GM19397 (cell line): ENCODE measurements around the gene ZFYVE28.

Experiments used
- ATAC-seq: cut with Tn5 transposase; IDR thresholded peaks from one replicate; pipeline ENCODE4 v1.9.1; 2021; ENCODE audit warnings: mild to moderate bottlenecking, moderate library complexity; ENCODE audit not compliant: unreplicated experiment

Gene ZFYVE28

DNA sequence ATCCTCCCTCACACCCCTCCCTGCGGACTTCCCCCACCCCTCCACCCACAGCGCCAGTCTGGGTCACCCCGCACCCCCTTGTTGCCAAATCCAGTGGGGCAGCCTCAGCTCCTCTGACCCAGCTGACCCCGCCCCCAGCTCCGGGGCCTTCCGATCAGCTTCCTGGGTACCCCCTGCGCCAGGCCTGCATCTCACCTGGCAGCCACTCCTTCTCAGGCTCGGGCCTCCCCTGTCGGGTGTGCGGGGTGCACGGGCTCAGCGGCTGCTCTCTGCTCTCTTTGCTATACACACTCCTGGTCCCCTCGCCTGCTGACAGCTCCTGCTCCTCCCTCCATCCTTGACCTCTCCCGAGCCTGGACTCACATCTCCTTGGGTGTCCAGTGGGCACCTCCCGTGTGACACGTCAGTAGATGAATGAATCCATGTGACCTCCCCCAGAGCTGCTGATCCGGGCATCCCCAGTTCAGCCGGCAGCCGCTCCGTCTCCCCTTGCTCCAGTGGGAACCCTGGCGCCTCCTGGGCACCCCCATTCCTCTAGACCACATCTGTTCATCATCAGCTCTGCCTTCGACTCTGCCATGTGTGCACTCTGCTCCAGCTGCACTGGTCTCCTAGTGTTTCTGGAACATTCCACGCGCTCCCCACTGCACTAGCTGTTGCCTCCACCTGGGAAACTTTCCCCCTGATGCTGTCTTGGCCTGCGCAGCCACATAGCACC lies 10.2 kb upstream of the ZFYVE28 start:
- no peak for ATAC-seq

DNA sequence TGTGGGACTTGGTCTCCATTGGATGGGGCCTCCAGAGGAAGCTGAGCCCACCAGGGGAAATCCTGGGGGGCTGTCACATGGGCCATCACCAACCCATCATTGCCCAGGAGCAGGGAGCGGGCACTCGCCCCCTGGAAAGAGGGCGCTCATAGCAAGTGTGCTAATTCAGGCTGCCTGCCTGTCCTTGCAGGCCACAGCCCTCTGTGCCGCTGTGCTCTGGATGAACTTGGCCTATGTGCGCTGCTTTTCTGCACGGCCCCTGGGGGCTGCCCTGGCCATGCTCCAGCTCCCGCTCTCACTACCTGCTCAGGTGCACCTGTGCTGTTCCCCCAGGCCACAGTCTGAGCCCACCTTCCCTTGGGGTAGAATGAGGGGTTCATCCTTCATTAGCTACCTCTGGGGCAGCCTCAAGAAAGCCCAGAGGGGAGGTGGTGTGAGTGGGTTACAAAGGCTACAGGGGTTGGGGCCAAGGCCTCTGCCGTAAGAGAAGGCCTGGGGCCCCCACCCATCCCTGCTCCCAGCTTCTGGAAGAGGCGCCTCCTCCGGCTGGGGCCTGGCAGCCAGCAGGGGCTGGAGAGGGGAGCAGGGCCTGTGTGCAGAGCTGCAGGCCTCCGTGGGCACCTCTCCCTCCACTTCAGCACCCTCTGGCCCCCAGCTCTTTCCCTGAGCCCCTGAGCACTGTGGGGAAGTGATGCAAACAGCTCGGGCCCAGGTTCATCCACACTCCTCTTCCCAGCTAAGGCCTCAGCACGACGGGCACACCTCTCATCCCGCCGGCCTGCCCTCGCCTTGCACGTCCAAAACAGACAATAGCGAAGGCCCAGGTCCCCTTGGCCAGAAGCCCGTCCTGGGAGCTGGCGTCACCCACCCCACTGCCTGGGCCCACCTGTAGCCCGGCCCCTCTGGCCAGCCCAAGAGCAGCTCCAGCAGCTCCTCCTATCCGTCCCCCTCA lies 9.2 kb upstream of the ZFYVE28 start:
- no peak for ATAC-seq

DNA sequence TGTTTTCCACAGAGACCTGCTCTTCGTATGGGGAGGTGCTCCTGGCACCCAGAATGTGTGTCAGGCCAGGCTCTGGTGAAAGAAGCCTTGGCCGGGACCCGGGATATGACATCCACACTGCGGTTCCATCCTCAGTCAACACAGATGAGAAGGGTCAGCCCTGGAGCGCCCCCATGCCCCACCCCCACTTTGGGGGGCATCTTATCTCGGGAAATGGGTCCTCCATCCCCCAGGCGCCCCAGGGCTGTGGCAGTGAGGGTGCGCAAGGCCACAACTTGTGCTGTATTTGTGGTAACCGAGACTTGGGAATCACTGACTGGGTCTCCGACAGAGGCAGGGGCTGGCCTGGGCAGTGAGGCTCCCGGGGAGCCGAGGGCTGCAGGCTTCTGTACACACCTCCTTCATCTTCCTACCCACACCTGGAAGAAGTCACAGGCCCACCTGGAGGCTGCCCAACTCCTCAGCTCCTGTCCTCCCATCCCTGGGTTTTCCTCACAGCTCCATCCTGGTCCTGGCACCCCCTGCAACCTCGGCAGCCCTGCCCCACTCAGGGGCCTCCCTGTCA lies 8.3 kb upstream of the ZFYVE28 start:
- no peak for ATAC-seq

DNA sequence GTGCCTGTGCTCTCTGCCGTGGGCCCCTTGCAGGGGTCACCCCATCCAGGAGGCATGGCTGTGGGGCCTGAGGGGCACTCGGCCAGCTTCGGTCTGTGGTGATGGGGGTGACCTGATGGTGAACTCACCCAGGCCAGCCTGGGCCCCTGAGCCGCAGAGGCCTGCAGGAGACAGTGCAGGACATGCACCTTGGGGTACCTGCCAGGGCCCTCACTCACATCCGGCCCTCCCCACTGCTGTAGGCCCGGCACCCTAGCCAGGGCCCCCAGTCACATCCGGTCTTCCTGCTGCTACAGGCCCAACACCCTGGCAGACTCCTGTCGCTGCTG lies 7.6 kb upstream of the ZFYVE28 start:
- ATAC-seq = no peak

DNA sequence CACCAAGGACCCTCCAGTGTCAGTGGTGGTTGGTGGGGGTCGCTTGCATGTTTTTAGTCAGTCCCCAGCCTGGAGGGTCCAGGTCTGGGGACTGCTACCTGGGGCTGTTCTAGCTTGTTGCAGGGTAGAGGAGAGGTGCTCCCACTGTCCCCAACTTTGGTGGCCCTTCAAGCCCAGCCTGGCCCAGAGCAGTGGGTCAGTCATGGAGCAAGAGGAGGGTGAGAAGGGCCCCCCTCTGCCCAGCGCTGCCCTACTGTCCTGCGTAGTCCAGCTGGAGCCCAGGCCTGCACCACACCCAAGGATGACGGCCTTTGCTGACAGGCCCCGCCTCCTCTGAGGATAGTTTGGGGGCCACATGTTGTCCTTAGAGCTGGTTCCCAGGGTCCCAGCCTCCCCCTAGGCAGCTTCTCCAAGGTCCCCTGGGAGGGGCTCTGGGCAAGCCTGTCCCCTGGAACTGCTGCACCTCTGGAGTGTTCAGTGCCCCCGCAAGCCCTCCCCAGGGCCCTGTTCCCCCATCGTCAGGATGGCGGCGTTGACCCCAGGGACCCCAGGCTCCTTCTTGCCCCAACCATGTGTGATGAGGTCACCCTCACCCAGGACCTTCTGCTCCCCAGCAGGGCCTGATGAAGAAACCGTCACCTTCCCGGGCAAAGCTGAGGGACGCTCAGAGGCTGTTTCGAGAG lies 7.1 kb upstream of the ZFYVE28 start:
- no peak for ATAC-seq

DNA sequence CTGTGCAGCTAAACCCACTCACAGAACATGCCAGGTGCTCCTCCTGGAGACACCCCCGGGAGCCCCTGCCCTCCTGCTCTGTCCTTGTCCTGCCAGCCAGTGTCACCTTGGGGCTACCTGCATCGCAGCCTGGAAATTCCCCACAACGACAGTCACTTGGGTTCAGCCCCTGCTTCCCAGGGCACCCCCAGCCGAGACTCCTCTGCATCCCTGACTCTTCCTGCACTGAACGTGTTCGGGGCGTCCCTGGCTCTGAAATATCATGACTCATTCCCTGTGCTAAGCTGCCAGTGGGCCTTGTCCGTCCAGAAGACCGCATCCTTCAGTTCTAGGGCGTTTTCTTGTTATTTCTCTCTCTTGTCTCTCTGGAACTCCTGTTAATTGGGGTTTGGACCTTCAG lies 6.1 kb upstream of the ZFYVE28 start:
- no peak for ATAC-seq

DNA sequence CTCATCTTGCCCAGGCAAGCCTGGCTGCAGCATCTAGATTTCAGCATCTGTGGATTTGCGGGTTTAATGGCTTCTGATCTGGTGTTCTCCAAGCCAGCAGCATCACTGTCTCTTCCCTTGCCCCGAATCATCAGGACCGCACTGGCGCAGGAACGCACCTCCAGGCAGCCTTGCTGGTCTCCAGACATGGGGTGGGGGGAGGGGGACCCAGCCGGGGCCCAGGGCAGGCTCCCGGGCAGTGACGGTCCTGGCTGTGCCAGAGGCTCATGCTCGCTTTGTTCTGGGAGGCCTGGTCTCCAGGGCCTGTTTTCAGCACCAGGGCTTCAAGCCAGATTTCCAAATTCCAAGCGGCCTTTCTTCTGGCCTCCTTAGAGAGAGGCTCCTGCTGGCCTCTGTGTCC lies 5.2 kb upstream of the ZFYVE28 start:
- no peak for ATAC-seq

DNA sequence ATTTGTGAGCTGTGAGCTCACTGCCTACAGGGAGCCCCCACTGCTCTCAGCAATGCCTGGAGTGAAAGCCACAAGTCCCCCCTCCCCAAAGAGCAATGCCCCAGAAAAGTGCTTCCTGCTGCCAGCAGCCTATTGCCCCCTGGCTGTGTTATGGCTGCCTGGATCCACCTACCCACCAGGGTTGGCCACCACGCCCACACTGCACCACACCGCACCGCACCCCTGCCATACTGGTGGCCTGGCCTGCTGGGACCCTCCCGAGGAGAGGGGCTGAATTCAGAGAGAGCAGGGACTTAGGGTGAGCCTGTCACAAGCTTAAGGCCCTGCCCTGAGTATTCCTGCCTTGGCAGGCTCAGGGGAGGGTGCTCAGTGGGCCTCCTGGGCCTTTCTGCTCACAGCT lies 4.6 kb upstream of the ZFYVE28 start:
- no peak for ATAC-seq

DNA sequence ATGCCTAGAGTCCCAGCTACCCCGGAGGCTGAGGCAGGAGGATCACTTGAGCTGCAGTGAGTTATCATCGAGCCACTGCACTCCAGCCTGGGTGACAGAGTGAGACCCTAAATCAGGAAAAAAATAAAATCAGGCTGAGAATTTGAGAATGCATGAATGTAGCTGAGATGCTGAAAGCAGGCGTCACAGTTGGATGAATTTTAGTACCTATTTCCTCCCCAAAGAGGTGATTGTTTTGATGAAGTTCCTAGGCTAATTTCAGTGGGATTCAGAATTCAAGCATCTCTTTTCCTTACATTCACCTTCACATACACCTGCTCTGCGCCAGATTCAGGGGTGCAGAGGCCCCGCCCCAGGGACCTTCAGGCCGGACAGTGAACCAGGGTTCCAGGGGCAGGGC lies 3.5 kb upstream of the ZFYVE28 start:
- no peak for ATAC-seq

DNA sequence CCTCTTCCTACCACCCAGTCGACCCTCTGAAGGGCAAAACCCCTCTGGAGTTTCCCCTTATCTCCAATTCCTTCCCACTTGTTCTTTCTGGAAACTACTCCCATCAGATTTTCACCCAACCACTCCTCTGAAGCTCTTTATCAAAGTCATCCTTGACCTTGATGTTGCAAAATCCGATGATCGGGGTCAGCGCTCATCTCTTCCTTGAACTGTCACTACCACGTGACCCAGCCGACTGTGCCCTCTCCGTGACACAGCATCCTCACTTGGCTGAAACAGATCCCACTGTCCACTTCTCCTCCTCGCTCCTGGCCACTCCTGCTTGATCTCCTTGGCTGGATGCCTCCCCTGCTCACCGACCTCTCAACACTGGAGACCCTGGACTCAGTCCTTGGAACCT lies 1.4 kb upstream of the ZFYVE28 start:
- ATAC-seq = no peak

DNA sequence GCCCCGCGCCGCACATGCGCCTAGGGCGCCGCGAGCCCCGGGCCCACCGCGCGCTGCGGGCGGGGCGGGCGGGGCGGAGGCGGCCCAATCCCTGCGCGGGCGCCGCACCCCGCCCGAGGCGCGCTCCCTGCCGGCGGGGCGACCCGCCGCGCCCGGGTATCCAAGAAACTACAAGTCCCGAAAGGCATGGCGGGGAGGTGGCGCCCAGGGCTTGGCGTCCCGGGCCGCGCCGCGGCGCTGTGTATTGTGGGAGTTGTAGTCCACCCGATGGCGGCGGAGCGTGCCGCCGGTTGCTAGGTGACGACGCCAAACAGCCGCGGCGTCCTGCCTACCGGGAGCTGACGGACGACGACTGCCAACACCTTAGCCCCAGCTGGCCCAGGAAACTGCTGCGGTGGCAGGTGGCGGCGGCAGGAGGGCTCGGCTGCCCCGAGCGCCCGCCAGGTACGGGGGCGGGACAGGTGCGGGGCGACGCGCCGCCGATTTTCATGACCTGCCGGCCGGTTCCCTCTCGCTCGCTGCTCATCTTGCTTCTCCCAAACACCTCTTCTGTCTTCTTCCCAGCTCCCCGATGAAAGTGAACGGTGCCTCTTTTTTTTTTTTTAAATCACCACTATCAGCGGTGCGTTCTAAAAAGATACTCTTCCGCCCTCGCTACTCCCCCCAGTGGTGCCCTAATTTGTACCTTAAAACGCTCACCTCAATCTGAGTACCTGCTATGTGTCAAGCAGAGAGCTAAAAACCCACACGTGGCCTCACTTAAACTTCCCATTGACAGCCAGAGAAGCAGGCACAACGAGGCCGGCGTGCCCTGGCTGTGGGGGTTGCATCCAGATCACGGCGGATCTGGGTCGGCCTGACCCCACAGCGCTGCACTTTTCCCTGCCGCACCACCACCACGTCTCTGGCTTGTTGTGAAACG lies 466 bp upstream of the ZFYVE28 start, which contains the start of gene CFAP99:
Gene CFAP99 (plus strand): TSS at position 306 of the 922 bp plus-strand sequence.
- ATAC-seq = peak; percentile 88

DNA sequence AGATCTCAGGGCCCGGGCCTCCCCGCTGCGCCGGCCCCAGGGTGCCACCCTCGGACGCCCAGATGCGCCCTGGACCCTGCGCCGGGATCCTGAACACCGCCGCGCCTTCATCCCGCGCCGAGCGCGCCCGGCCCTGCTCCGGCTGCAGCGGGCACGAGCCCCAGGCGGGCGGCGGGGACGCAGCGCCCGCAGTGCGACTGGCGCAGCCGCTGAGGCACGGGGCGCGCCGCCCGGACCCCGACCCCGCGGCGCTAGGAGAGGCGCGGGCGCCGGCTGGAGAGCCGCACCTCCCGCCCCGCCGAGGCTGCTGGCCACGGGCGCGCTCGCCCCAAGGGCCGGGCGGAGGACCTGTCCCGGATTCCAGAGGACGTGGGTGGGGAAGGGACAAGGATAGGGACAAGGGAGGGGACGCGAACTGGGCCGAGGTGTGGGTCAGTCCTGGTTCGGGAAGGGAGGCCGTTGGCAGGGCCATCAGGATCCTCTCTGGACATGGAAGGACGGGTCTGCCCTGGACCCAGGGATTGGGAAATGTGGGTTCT lies 1.1 kb downstream of the ZFYVE28 start:
- ATAC-seq = no peak

DNA sequence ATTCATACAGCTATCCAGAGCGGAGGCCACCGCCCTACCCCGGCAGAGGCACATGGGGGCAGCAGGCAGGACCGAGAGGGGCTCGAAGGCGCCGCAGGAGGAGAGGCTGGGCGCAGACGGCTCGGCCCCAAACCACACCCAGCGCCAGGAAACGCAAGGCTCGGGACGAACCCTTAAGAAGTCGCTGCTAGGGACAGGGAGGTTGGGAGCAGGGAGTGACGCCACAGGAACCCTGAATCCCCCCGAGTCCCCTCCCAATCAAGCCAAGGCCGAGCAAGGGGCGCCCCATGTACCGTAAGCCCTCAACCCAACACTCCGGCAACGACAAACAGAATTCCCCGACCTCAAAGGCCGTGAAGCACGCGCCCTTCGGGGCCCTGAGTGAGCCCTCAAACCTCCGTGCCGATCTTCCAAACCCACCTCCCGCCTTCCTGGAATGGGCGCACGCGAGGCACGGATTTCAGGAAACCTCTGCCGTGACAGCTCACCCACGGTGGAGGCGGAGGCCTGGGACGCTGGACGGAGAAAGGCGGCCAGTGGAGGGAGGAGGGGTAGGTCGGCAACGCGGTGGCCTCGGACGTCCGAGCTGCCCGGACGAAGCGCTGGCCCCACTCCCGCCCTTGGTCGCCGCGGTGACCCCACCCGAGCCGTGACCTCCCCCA lies 1.8 kb downstream of the ZFYVE28 start:
- no peak for ATAC-seq

DNA sequence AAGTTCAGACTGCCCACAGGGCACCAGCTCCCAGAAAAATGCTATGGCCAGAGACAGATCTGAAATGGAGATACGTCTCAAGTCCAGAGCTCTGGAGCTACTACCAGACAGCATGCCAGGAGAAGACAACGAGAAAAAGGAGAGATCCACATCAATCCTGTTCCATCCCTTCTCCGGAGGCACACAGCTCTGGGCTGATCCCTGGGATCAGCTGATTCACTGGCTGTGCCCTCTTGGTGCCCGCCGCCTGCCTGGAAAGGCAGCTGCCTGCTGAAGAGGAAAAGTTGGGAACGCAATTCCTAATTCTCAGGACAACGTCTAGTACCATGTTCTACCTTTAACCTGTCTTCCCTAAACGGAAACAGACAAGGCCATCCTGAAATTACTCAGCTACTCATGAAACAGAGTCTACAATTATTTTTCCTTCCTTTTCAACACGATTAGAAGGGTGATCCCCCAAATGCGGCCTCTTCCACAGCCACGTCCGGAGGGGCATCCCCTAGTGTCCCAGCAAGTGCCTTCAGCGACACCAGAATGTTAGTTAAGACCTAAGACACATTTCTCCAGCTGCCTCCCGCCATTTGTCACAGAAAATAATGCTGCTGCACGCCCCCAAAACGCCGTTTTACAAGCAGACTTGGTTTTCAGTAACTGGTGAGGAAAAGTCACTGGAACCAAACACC lies 2.4 kb downstream of the ZFYVE28 start:
- ATAC-seq = no peak

DNA sequence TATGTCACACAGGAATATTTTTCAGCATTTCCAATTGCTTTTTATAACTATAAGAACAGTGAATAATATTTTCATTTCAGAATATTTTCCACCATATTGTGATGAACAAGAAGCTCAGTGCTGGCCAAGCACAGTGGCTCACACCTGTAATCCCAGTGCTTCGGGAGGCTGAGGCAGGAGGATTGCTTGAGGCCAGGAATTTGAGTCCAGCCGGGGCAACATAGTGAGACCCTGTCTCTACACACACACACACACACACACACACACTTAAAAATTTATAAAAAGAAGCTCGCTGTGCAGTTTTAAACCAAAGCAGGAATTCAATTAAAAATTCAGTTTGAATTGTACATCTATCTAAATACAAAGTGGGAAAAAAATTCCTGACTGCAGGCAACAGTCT lies 3.2 kb downstream of the ZFYVE28 start:
- ATAC-seq = no peak

DNA sequence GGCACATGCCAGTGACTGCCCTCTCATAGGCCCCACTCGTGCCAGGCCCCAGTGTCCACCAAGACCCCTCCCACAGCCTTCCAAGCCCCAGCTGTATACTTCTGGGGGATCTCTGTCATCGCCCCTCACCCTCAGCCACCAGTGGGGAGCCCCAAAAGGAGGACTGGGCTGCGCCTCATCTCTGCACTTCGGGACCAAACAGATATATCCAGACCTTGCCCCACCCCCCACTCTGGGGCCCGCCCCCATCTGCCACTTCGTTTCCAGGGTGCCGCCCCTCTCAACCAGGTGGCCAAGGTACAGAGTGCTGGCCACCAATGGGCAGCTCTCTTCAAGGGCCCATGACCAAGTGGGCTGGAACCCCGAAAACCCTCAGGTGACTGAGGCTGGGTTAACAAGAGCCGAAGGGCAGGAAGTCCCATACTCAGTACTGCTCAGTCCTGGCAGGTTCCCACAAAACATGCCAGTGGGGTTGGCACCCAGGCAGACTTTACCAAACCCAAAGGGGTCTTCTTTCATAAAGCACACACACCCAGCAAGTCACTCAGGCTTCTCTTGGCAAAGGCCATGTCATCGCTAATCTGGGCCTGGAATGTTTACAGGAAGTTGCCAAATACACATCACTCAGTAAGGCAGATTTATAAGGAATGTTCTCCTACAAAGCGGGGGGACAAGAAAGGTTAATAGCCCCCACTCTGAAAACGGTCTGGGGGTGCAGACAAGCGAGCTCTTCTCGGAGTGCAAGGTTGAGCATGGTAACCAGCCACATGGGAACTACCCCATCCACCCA lies 4.4 kb downstream of the ZFYVE28 start:
- ATAC-seq = no peak

DNA sequence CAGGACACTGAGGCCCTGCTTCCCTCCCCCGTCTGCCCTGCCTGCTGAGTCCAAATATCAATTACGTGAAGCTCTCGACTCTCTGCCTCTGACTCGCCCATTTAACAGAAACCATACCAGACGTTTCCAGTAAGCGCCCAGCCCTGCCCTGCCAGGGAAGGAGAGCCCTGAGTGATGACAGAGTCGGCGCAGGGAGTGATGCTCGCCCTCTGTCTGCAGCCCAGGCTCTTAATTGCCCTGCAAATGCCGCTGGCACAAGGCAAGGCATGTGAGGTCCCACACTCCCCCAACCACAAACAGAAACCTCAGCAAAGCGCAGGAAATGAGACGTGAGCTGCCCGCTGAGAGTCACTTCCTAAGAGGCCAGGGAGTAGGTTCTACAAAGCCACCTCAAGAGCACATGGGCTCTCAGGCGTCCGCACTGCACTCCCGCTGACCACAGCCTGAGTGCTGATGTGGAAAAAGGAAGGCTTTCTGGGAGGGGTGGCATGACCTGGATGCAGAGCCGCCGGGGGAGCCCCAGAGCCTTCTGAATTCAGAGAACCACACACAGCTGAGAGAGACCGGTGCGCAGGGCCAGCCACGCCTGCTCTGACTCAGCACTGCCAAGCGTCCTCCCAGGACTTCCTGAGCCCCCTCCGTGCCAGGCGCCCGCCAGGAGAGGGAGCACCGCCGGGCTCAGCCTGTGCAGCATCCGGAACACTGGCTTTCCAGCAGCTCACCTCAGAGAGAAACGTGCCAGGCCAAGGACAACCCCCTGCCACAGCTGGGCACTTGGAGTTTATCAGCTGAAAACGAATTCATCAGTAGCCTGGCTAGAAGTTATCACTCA lies 5.3 kb downstream of the ZFYVE28 start:
- peak; percentile 36 for ATAC-seq
